ENCODE data around the gene MPIG6B. TPM values are rescaled to one million over a fixed set of nuclear protein-coding genes. Genes with fewer than 3 reads are reported as not detected.

The MPIG6B gene
- total RNA-seq, 4 donors from 2014 or later = 1.6 to 4.6 (median 4.5) TPM

DNA sequence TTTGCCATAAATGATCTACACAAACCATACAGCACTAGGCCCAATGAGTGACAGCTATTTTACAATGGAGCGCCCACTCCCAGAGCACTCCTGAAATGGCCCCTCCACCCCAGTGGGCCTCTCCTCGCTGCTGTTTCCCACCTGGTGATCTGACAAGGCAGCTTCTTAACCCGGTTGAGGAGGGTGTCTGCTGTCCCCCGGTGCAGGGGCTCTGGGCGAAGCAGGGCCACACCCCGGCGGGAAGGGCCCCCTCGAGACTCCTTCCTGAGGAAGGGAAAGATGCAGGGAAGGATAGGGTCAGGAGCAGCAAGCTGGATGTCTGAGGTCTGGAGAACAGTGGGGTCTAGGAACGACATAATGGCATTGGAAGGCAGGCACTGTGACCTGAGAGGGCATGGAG lies 30.3 kb upstream of the MPIG6B start:
- no peaks in the 10 kb centered on the region for H3K4me1 ChIP-seq
- no peaks in the 10 kb centered on the region for H3K9me3 ChIP-seq
- DNase-seq (ENCODE audit: low spot score in 2 of 2) = no peak
- 91% methylated on average over 9 of the region's 9 CpGs for whole genome bisulfite sequencing
- TF ChIP-seq EP300 (IDR thresholded peaks at IDR 0.05) (no peak), POLR2AphosphoS5 (IDR thresholded peaks at IDR 0.05) (no peak), POLR2A (IDR thresholded peaks at IDR 0.05) (no peak), CTCF (IDR thresholded peaks at IDR 0.05) (no peak)
- no peaks in the 10 kb centered on the region for H3K27me3 ChIP-seq
- H3K4me3 ChIP-seq = no peak overlapping the region
- H3K36me3 ChIP-seq = peaks cover 97% of the 10 kb centered on the region
- H3K27ac ChIP-seq = no peak overlapping the region

GRCh38 chr6:31693535-31693934 lies 29.6 kb upstream of the MPIG6B start:
- no peak overlapping the region for H3K27ac ChIP-seq
- H3K4me1 ChIP-seq = no peaks in the 10 kb centered on the region
- no peak for DNase-seq (ENCODE audit: low spot score in 2 of 2)
- no peaks in the 10 kb centered on the region for H3K27me3 ChIP-seq
- 87% methylated on average over 5 of the region's 6 CpGs for WGBS
- peaks cover 91% of the 10 kb centered on the region for H3K36me3 ChIP-seq
- H3K9me3 ChIP-seq = no peaks in the 10 kb centered on the region
- no peak overlapping the region for H3K4me3 ChIP-seq
- TF ChIP-seq CTCF (IDR thresholded peaks at IDR 0.05) (no peak), POLR2A (IDR thresholded peaks at IDR 0.05) (no peak), EP300 (IDR thresholded peaks at IDR 0.05) (no peak), POLR2AphosphoS5 (IDR thresholded peaks at IDR 0.05) (no peak)

DNA sequence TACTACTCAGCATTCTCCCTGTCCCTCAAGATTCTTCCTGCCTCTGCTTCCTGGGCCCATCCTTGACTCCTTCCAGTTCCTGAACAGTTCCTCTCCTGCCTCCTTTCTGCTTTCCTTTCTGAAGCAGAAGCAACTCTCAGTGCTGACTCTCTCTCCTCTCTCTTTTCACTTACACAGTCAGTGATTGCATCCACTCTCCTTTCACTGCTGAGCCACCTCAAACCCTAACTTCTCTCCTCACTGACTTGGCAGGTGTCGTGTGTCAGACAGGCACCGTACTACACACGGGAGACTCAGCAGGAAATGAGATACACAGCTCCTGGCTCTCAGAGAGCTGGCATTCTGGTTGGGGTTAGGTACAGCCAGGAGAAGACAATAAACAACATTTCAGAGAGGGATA lies 25.6 kb upstream of the MPIG6B start:
- WGBS = 28% methylated on average over 3 of the region's 3 CpGs
- Histone ChIP-seq H3K4me3 (no peak overlapping the region), H3K27me3 (no peaks in the 10 kb centered on the region), H3K27ac (no peak overlapping the region), H3K36me3 (peaks cover 62% of the 10 kb centered on the region), H3K4me1 (peaks cover 15% of the 10 kb centered on the region), H3K9me3 (no peaks in the 10 kb centered on the region)
- TF ChIP-seq POLR2AphosphoS5 (IDR thresholded peaks at IDR 0.05) = no peak
- TF ChIP-seq CTCF (IDR thresholded peaks at IDR 0.05) = no peak
- no peak for TF ChIP-seq EP300 (IDR thresholded peaks at IDR 0.05)
- TF ChIP-seq POLR2A (IDR thresholded peaks at IDR 0.05) = no peak
- no peak for DNase-seq (ENCODE audit: low spot score in 2 of 2)

GRCh38 chr6:31700740-31701401 lies 22.3 kb upstream of the MPIG6B start:
- no peaks in the 10 kb centered on the region for H3K27me3 ChIP-seq
- H3K9me3 ChIP-seq = no peaks in the 10 kb centered on the region
- H3K4me1 ChIP-seq = peaks cover 20% of the 10 kb centered on the region
- TF ChIP-seq CTCF (IDR thresholded peaks at IDR 0.05) (no peak), EP300 (IDR thresholded peaks at IDR 0.05) (no peak), POLR2A (IDR thresholded peaks at IDR 0.05) (no peak), POLR2AphosphoS5 (IDR thresholded peaks at IDR 0.05) (no peak)
- H3K36me3 ChIP-seq = peaks cover 30% of the 10 kb centered on the region
- DNase-seq (ENCODE audit: low spot score in 2 of 2) = no peak
- 86% methylated on average over 5 of the region's 5 CpGs for WGBS
- no peak overlapping the region for H3K27ac ChIP-seq
- H3K4me3 ChIP-seq = peak overlapping the region; percentile 69

DNA sequence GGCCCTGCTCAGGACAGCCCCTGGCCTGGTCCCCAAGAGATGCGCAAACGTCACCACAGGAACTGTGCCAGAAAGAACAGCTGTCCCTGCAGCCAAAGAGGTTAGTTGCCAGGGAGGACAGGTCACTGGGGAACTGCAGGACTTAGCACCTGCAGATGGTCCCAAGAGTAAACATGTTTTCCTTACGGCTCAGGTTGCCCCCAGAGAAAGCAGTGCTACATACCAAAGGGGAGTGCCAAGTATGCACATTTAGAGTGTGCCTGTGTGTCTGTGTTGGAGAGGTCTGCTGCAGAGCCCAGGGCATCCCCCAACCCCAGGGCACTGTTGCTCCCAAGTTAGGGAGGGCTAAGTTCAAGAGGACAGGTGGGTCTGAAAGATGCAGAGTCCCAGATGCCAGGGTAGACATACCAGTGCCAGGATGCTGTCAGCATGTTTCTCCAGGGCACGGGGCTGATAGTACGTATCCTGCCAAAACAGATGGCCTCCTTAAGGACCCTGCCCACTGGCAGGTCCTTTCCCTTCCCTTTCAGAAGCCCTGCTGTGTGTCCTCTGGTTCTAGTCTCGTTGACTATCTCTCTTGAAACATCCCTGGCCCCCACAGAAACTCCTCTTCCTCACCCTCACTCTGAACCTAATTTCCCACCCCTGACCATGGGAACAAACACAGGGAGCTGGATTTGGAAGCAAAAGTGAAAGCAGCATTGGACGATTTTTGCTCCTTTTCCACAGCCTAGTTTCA lies 21.3 kb upstream of the MPIG6B start:
- Histone ChIP-seq H3K27ac (peak overlapping the region; percentile 96), H3K9me3 (no peaks in the 10 kb centered on the region), H3K36me3 (peaks cover 20% of the 10 kb centered on the region), H3K4me3 (peak overlapping the region; percentile 69), H3K4me1 (peaks cover 20% of the 10 kb centered on the region), H3K27me3 (no peaks in the 10 kb centered on the region)
- TF ChIP-seq POLR2AphosphoS5 (IDR thresholded peaks at IDR 0.05) = no peak
- no peak for TF ChIP-seq EP300 (IDR thresholded peaks at IDR 0.05)
- no peak for TF ChIP-seq POLR2A (IDR thresholded peaks at IDR 0.05)
- TF ChIP-seq CTCF (IDR thresholded peaks at IDR 0.05) = no peak
- 21% methylated on average over 7 of the region's 7 CpGs for WGBS
- DNase-seq (ENCODE audit: low spot score in 2 of 2) = no peak

Measured in suprapubic skin (tissue), 4 donors.